ENCODE measurements around the gene FIBCD1. TPM values are rescaled to one million over a fixed set of nuclear protein-coding genes. Genes with fewer than 3 reads are reported as not detected.

The FIBCD1 gene
- total and polyA plus RNA-seq, 12 donors: 0.11 to 55.7 (median 18.3) TPM

- Histone ChIP-seq H3K4me1 (replicated peaks in 1 of 2) (no peaks in the 10 kb centered on the region), H3K27ac (no peak overlapping the region), H3K4me3 (no peak overlapping the region), H3K36me3 (replicated peaks in 1 of 2) (no peaks in the 10 kb centered on the region), H3K27me3 (no peaks in the 10 kb centered on the region), H3K9me3 (replicated peaks in 1 of 3) (no peaks in the 10 kb centered on the region)
- intact Hi-C loops (cut with DNase I): no loop called here
- no peak for DNase-seq
- WGBS, 4 donors: 82 to 85% (median 85%) methylated on average over 11 of the region's 11 CpGs
- TF ChIP-seq POLR2A (IDR thresholded peaks at IDR 0.05): no peak
- TF ChIP-seq CTCF (IDR thresholded peaks at IDR 0.05): no peak
These were observed 44.9 kb upstream of the FIBCD1 start for GRCh38 chr9:130983970-130984369.

DNA sequence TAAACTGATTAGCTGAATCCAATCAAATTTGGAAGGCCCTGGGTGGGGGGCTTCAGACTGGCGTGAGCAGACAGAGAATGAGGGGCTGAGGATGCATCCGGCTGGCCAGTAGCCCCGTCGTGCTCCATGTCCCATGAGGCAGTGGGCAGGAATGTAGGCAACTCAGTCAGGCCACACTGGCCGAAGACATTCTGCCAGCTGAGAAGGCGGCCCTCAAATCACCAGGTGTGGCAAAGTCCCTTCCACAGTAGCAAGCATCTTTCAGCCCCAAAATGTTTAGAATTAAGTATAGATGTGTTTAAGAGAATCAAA is 44.3 kb upstream of the FIBCD1 start:
- intact Hi-C loops (cut with DNase I): no loop called here
- H3K9me3 ChIP-seq (replicated peaks in 1 of 3): no peaks in the 10 kb centered on the region

DNA sequence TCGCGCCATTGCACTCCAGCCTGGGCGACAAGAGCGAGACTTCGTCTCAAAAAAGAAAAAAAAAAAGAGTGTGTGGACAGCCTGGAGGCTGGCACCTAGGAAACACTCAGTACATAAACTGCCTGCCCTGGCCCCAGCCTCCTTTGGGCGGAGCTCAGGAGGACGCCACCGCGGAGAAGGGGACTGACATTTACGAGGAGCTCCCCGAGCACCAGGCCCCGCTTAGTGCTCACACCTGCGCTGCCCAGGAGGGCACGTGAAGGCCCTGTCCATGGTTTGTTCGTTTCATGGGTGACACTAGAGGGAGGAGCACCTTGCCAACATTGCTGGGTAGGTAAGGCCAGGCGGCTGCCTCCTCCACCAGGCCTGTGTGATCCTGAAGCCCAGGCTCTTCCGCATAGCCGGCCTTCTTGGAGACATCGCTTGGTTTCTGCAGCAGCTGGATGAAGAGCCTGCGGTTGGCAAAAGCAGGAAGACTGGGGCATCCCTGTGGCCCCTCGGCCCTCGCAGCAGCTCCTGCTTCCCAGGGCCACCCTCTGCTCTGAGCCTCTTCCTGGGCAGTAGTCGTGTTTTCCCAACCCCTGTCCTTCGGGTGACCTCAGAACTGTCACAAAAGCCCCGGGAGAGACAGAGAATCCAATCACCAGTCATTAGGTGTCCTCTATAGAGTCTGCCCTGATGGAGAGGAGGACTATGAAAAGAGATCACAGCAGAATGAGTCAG is 43.8 kb upstream of the FIBCD1 start:
- H3K9me3 ChIP-seq (replicated peaks in 1 of 3): no peaks in the 10 kb centered on the region
- H3K4me1 ChIP-seq (replicated peaks in 1 of 2): no peaks in the 10 kb centered on the region
- TF ChIP-seq POLR2A (IDR thresholded peaks at IDR 0.05) (no peak), CTCF (IDR thresholded peaks at IDR 0.05) (no peak)
- WGBS, 4 donors: 82 to 87% (median 84%) methylated on average over 17 to 25 of the region's 25 CpGs
- no peak for DNase-seq
- no peaks in the 10 kb centered on the region for H3K27me3 ChIP-seq
- H3K27ac ChIP-seq: no peak overlapping the region
- H3K36me3 ChIP-seq (replicated peaks in 1 of 2): no peaks in the 10 kb centered on the region
- intact Hi-C loops (cut with DNase I): no loop called here
- no peak overlapping the region for H3K4me3 ChIP-seq

More for the DNA sequence above, 44.3 kb upstream of the FIBCD1 start:
- WGBS, 4 donors: 91 to 100% (median 95%) methylated on average over 2 to 6 of the region's 6 CpGs
- TF ChIP-seq POLR2A (IDR thresholded peaks at IDR 0.05): no peak
- no peak for TF ChIP-seq CTCF (IDR thresholded peaks at IDR 0.05)
- Histone ChIP-seq H3K27me3 (no peaks in the 10 kb centered on the region), H3K27ac (no peak overlapping the region), H3K4me3 (no peak overlapping the region), H3K4me1 (replicated peaks in 1 of 2) (no peaks in the 10 kb centered on the region), H3K36me3 (replicated peaks in 1 of 2) (no peaks in the 10 kb centered on the region)
- no peak for DNase-seq

DNA sequence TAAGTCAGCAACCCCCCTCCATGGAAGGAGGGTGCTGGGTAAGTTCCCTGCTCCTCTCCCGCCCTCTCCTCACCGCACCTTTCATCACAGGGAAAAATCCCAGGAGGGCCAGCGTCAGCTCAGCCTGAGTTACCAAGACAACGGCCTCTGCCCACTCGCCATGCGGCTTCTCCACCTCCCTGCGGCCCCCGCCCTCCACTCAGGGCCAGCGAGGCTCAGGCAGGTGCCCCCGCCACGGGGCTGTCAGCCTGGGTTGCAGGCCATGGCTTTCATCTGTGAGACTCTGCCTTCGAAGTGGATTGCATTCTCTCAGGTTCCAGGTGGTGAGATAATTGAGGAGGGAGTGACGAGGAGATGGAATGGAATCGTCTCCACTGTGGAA is 42.7 kb upstream of the FIBCD1 start:
- no peak for DNase-seq
- Histone ChIP-seq H3K4me3 (no peak overlapping the region), H3K4me1 (replicated peaks in 1 of 2) (no peaks in the 10 kb centered on the region), H3K27ac (no peak overlapping the region), H3K27me3 (no peaks in the 10 kb centered on the region), H3K9me3 (replicated peaks in 1 of 3) (no peaks in the 10 kb centered on the region), H3K36me3 (replicated peaks in 1 of 2) (no peaks in the 10 kb centered on the region)
- 72 to 76% (median 73%) methylated on average over 13 to 14 of the region's 14 CpGs for WGBS, 4 donors
- intact Hi-C loops (cut with DNase I): no loop called here
- TF ChIP-seq CTCF (IDR thresholded peaks at IDR 0.05) (no peak), POLR2A (IDR thresholded peaks at IDR 0.05) (no peak)
